Thyroid gland (tissue), 4 donors: Measurements from ENCODE around the gene PHF21A.
"Not testable (repeated sequence)": the region's sequence is repeated elsewhere in the genome, so short reads cannot be mapped to it uniquely, and the experiment has no call there.

Experiments used
- CTCF ChIP-seq, 6 experiments: fragments of 200-600 bp in 3 of 6; fragments of 450-650 bp in 3 of 6; sonication (generic) in 3 of 6; IDR thresholded peaks; one replicate each; pipeline ENCODE4 v1.5.1; 2016 to 2019; ENCODE audit warnings: antibody characterized with exemption in 6 of 6, mild to moderate bottlenecking in 2 of 6, inconsistent platforms in 1 of 6, moderate library complexity in 1 of 6
- POLR2A ChIP-seq, 2 donors: fragments of 450-650 bp; IDR thresholded peaks; one replicate each; pipeline ENCODE4 v1.6.1; 2017; ENCODE audit warnings: antibody characterized with exemption in 2 of 2, mild to moderate bottlenecking in 2 of 2, moderate library complexity in 1 of 2

- not testable (repeated sequence) for TF ChIP-seq CTCF (IDR thresholded peaks at IDR 0.05)
- TF ChIP-seq POLR2A (IDR thresholded peaks at IDR 0.05): peak in 1 of 2 donors; percentile 34
Observed at GRCh38 chr11:45900175-45900800, 221.0 kb downstream of the PHF21A start.
